ENCODE data around the gene NMRK2. TPM values are rescaled to one million over a fixed set of nuclear protein-coding genes. Genes with fewer than 3 reads are reported as not detected.
"Not testable (repeated sequence)": the region's sequence is repeated elsewhere in the genome, so short reads cannot be mapped to it uniquely, and the experiment has no call there.

Gene NMRK2
- total RNA-seq, 1 experiment from 2014 or later: not detected

- no peak overlapping the region for H3K27ac Mint-ChIP-seq (ENCODE audit: unreplicated experiment)
- TF ChIP-seq CTCF (IDR thresholded peaks at IDR 0.05; ENCODE audit: unreplicated experiment): no peak
- H3K9me3 Mint-ChIP-seq (ENCODE audit: low read depth, unreplicated experiment): no peaks in the 10 kb centered on the region
- no peak for DNase-seq
- H3K27me3 Mint-ChIP-seq (ENCODE audit: unreplicated experiment): peaks cover 12% of the 10 kb centered on the region
- CTCF ChIA-PET: no interaction called here
- intact Hi-C loops (cut with micrococcal nuclease; ENCODE audit: unreplicated experiment): no loop called here
- peaks cover 7% of the 10 kb centered on the region for H3K4me1 Mint-ChIP-seq (ENCODE audit: low read depth, unreplicated experiment)
- no peaks in the 10 kb centered on the region for H3K36me3 Mint-ChIP-seq (ENCODE audit: insufficient read depth, unreplicated experiment)
- H3K4me3 Mint-ChIP-seq (ENCODE audit: low read depth, unreplicated experiment): no peak overlapping the region
- no TSS peak for BruUV-seq (replicated peaks)
These were observed 10.0 kb downstream of the NMRK2 start for GRCh38 chr19:3942790-3943409.

GRCh38 chr19:3944018-3944721, 11.3 kb downstream of the NMRK2 start:
- intact Hi-C loops (cut with micrococcal nuclease; ENCODE audit: unreplicated experiment): no loop called here
- DNase-seq: no peak
- Mint-ChIP-seq H3K4me3 (ENCODE audit: low read depth, unreplicated experiment) (no peak overlapping the region), H3K36me3 (ENCODE audit: insufficient read depth, unreplicated experiment) (no peaks in the 10 kb centered on the region), H3K9me3 (ENCODE audit: low read depth, unreplicated experiment) (no peaks in the 10 kb centered on the region), H3K27ac (ENCODE audit: unreplicated experiment) (no peak overlapping the region), H3K4me1 (ENCODE audit: low read depth, unreplicated experiment) (peaks cover 7% of the 10 kb centered on the region), H3K27me3 (ENCODE audit: unreplicated experiment) (peaks cover 13% of the 10 kb centered on the region)
- TF ChIP-seq CTCF (IDR thresholded peaks at IDR 0.05; ENCODE audit: unreplicated experiment): no peak
- CTCF ChIA-PET: no interaction called here
- BruUV-seq (replicated peaks): no TSS peak

DNA sequence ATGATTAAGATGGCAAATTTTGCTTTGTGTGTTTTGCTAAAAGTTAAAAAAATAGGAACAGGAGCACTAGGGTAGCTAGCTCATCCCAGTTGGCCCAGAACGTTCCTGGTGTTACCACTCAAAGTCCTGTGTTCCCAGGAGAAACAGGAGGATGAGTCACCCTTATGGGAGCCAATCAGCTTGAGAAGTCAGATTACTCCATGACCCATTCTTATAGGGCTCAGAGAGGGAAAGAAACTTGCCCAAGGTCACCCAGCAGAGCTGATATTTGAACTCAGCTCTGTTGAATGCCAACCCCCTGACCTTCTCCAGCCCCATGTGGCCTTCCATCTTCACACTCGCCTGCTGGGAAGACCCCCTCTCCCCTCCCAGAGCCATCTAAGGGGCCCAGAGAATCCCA, 13.0 kb downstream of the NMRK2 start:
- DNase-seq: no peak
- no TSS peak for BruUV-seq (replicated peaks)
- intact Hi-C loops (cut with micrococcal nuclease; ENCODE audit: unreplicated experiment): no loop called here
- H3K9me3 Mint-ChIP-seq (ENCODE audit: low read depth, unreplicated experiment): no peaks in the 10 kb centered on the region
- no peak overlapping the region for H3K27ac Mint-ChIP-seq (ENCODE audit: unreplicated experiment)
- CTCF ChIA-PET: no interaction called here
- H3K27me3 Mint-ChIP-seq (ENCODE audit: unreplicated experiment): peaks cover 13% of the 10 kb centered on the region
- no peak for TF ChIP-seq CTCF (IDR thresholded peaks at IDR 0.05; ENCODE audit: unreplicated experiment)
- H3K4me1 Mint-ChIP-seq (ENCODE audit: low read depth, unreplicated experiment): peaks cover 7% of the 10 kb centered on the region
- no peak overlapping the region for H3K4me3 Mint-ChIP-seq (ENCODE audit: low read depth, unreplicated experiment)
- H3K36me3 Mint-ChIP-seq (ENCODE audit: insufficient read depth, unreplicated experiment): no peaks in the 10 kb centered on the region

DNA sequence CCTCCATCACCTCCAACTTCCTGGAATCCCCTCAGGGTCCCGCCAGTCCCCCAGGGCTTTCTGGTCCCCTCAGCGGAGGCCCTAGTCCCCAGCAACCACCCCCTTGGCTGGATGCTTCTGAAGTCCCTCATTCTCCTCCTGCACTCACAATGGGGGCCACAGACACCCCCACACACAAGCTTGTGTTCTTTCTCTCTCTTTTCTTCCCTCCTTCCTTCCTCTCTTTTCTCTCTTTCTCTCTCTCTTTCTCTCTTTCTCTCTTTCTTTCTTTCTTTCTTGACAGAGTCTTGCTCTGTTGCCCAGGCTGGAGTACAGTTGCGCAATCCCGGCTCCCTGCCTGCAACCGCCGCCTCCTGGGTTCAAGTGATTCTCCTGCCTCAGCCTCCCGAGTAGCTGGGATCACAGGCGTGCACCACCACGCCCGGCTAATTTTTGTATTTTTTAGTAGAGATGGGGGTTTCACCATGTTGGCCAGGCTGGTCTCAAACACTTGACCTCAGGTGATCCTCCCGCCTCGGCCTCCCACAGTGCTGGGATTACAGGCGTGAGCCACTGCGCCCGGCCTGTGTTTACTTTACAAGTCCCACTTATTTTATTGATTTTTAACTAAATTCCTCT, 14.6 kb downstream of the NMRK2 start:
- peaks cover 13% of the 10 kb centered on the region for H3K27me3 Mint-ChIP-seq (ENCODE audit: unreplicated experiment)
- not testable (repeated sequence) for BruUV-seq (replicated peaks); H3K4me1 Mint-ChIP-seq (ENCODE audit: low read depth, unreplicated experiment)

DNA sequence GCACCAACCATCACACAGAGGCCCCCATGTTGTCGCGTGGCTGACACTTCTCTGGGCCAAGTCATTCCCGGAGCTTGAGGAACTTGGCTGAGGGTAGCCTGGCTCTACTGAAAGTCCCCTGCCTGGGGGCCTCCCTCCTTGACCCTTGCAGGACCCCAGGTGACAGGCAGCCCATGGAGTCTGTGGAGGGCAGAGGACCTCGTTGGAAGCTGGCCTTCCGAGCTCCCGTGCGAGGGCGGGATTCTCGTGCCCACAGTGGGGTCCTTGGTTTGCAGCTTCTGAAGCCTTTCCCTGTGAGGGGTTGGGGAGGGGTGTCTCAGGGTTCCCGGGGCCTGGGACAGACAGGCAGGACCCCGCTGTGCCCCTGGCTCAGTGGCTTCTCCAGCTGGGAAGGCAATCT, 16.4 kb downstream of the NMRK2 start:
- peaks cover 13% of the 10 kb centered on the region for H3K27me3 Mint-ChIP-seq (ENCODE audit: unreplicated experiment)
- H3K27ac Mint-ChIP-seq (ENCODE audit: unreplicated experiment): no peak overlapping the region
- no peak overlapping the region for H3K4me3 Mint-ChIP-seq (ENCODE audit: low read depth, unreplicated experiment)
- no TSS peak for BruUV-seq (replicated peaks)
- DNase-seq: no peak
- H3K4me1 Mint-ChIP-seq (ENCODE audit: low read depth, unreplicated experiment): peaks cover 7% of the 10 kb centered on the region
- CTCF ChIA-PET: no interaction called here
- no peak for TF ChIP-seq CTCF (IDR thresholded peaks at IDR 0.05; ENCODE audit: unreplicated experiment)
- H3K9me3 Mint-ChIP-seq (ENCODE audit: low read depth, unreplicated experiment): no peaks in the 10 kb centered on the region
- H3K36me3 Mint-ChIP-seq (ENCODE audit: insufficient read depth, unreplicated experiment): peaks cover 7% of the 10 kb centered on the region
- intact Hi-C loops (cut with micrococcal nuclease; ENCODE audit: unreplicated experiment): no loop called here

More for the DNA sequence above, 14.6 kb downstream of the NMRK2 start:
- H3K27ac Mint-ChIP-seq (ENCODE audit: unreplicated experiment); H3K36me3 Mint-ChIP-seq (ENCODE audit: insufficient read depth, unreplicated experiment); CTCF ChIA-PET; intact Hi-C loops (cut with micrococcal nuclease; ENCODE audit: unreplicated experiment); H3K9me3 Mint-ChIP-seq (ENCODE audit: low read depth, unreplicated experiment); H3K4me3 Mint-ChIP-seq (ENCODE audit: low read depth, unreplicated experiment); DNase-seq: not testable (repeated sequence)

All from Calu3 (cell line).